K562 (cell line): Measurements from ENCODE around the gene ZNF780B. TPM values are rescaled to one million over a fixed set of nuclear protein-coding genes. Genes with fewer than 3 reads are reported as not detected.

ENCODE experiments used
- CBFA2T3 ChIP-seq: fragments of 450-650 bp; IDR thresholded peaks from 2 replicates; pipeline ENCODE4 v1.6.1; 2017
- DDX20 ChIP-seq: fragments of 450-650 bp; IDR thresholded peaks from 2 replicates; pipeline ENCODE4 v1.6.1; 2016; ENCODE audit warnings: missing genetic modification characterization, low read depth, mild to moderate bottlenecking, missing compliant biosample characterization, moderate library complexity
- GABPB2 ChIP-seq: fragments of 250-450 bp; sonication (Bioruptor Pico); conservative IDR thresholded peaks from 2 replicates; pipeline ENCODE4 v1.5.1; 2021; ENCODE audit warnings: mild to moderate bottlenecking
- HDAC3 ChIP-seq: fragments of 450-650 bp; IDR thresholded peaks from 2 replicates; pipeline ENCODE4 v1.6.1; 2018; ENCODE audit warnings: borderline replicate concordance, mild to moderate bottlenecking, moderate library complexity; ENCODE audit not compliant: partially characterized antibody
- HNRNPLL ChIP-seq: fragments of 200-400 bp; formaldehyde crosslinking; IDR thresholded peaks from 2 replicates; pipeline ENCODE4 v1.6.1; 2017; ENCODE audit warnings: low read length, low read depth, mild to moderate bottlenecking; ENCODE audit not compliant: poor library complexity, severe bottlenecking
- MAFG ChIP-seq: fragments of 450-650 bp; conservative IDR thresholded peaks from 2 replicates; pipeline ENCODE4 v1.6.1; 2016; ENCODE audit warnings: missing genetic modification characterization, missing compliant biosample characterization
- NCOA2 ChIP-seq, 2 experiments: fragments of 450-650 bp; IDR thresholded peaks; 2 replicates each; pipeline ENCODE4 v1.6.1; 2018; ENCODE audit warnings: mild to moderate bottlenecking in 2 of 2, moderate library complexity in 1 of 2; ENCODE audit not compliant: partially characterized antibody in 2 of 2
- NEUROD1 ChIP-seq: fragments of 150-350 bp; IDR thresholded peaks from 2 replicates; pipeline ENCODE4 v1.6.1; 2014; ENCODE audit warnings: borderline replicate concordance, low read length, low read depth; ENCODE audit not compliant: partially characterized antibody
- NFATC3 ChIP-seq: fragments of 450-650 bp; IDR thresholded peaks from 2 replicates; pipeline ENCODE4 v1.6.1; 2017; ENCODE audit warnings: mild to moderate bottlenecking
- POLR2G ChIP-seq: fragments of 200-400 bp; formaldehyde crosslinking; IDR thresholded peaks from 2 replicates; pipeline ENCODE4 v1.6.1; 2017; ENCODE audit warnings: low read depth, mild to moderate bottlenecking, antibody characterized with exemption, low read length, moderate library complexity
- RBM15 ChIP-seq: fragments of 200-400 bp; formaldehyde crosslinking; IDR thresholded peaks from 2 replicates; pipeline ENCODE4 v1.6.1; 2018; ENCODE audit warnings: mild to moderate bottlenecking, low read length, moderate library complexity; ENCODE audit not compliant: insufficient read depth
- SIX5 ChIP-seq, 2 experiments: IDR thresholded peaks; 2 replicates each; pipeline ENCODE4 v1.6.1; 2011; ENCODE audit warnings: low read length in 2 of 2, borderline replicate concordance in 1 of 2, low read depth in 1 of 2, mild to moderate bottlenecking in 1 of 2, moderate library complexity in 1 of 2; ENCODE audit not compliant: insufficient read depth in 1 of 2
- SMARCA4 ChIP-seq: fragments of 450-650 bp; IDR thresholded peaks from 2 replicates; pipeline ENCODE4 v1.6.1; 2016
- TBL1XR1 ChIP-seq, 2 experiments: IDR thresholded peaks; 2 replicates each; pipeline ENCODE4 v1.6.1; 2012; ENCODE audit warnings: improper control_type of control experiment in 2 of 2, low read length in 2 of 2, mild to moderate bottlenecking in 1 of 2
- ZNF133 ChIP-seq: fragments of 250-450 bp; sonication (Bioruptor Pico); IDR thresholded peaks from 2 replicates; pipeline ENCODE4 v1.4.0; 2020; ENCODE audit warnings: mild to moderate bottlenecking
- ZNF197 ChIP-seq: fragments of 200-800 bp; sonication (Bioruptor generic); IDR thresholded peaks from 2 replicates; pipeline ENCODE4 v1.6.1; 2016; ENCODE audit warnings: low read depth, missing genetic modification characterization, missing compliant biosample characterization
- ZNF507 ChIP-seq: conservative IDR thresholded peaks from 2 replicates; pipeline ENCODE4 v1.6.1; 2017; ENCODE audit warnings: missing genetic modification characterization, missing compliant biosample characterization
- ZNF518B ChIP-seq: fragments of 250-450 bp; sonication (Bioruptor Pico); IDR thresholded peaks from 2 replicates; pipeline ENCODE4 v1.5.0; 2021; ENCODE audit warnings: mild to moderate bottlenecking, moderate library complexity
- ZNF699 ChIP-seq: fragments of 250-450 bp; sonication (Bioruptor Pico); IDR thresholded peaks from 2 replicates; pipeline ENCODE4 v1.8.0; 2021; ENCODE audit warnings: mild to moderate bottlenecking, moderate library complexity; ENCODE audit not compliant: insufficient replicate concordance
- ZNF79 ChIP-seq: fragments of 250-450 bp; sonication (Bioruptor Pico); IDR thresholded peaks from 2 replicates; pipeline ENCODE4 v1.4.0; 2020; ENCODE audit warnings: low read depth, mild to moderate bottlenecking, moderate library complexity
- polyA plus RNA-seq, 8 experiments: library from polyadenylated mRNA; depleted of rRNA in 4 of 8; stranded (reverse) in 5 of 8; unstranded in 3 of 8; fragments of >200 nt; fragmentation: Nextera tagmentation in 2 of 8; fragmentation: Illumina TruSeq in 1 of 8; extraction: Ambion mirVana in 2 of 8; extraction: Trizol in 1 of 8; gene quantifications; 2 replicates each; pipeline versions ENCODE4 v1.2.1 to v1.2.3, GENCODE V29; 2011 to 2014; ENCODE audit warnings: inconsistent platforms in 1 of 8, missing spikeins in 1 of 8
- total RNA-seq, 7 experiments: library from RNA; depleted of rRNA in 6 of 7; stranded (reverse); fragments of >200 nt in 6 of 7; fragmentation: Illumina TruSeq in 2 of 7; extraction: Trizol in 2 of 7; gene quantifications; 2 replicates each; pipeline versions ENCODE4 v1.2.1 to v1.2.3, GENCODE V29; 2011 to 2021; ENCODE audit warnings: low replicate concordance in 1 of 7
- TF ChIP-seq, protein P1 (sequence below): fragments of 250-450 bp; sonication (Bioruptor Pico); IDR thresholded peaks from 2 replicates; pipeline ENCODE4 v1.8.0; 2021; ENCODE audit warnings: mild to moderate bottlenecking, moderate library complexity
- TF ChIP-seq, protein P2 (sequence below): fragments of 450-650 bp; IDR thresholded peaks from 2 replicates; pipeline ENCODE4 v1.6.1; 2017; ENCODE audit warnings: mild to moderate bottlenecking, moderate library complexity

Gene ZNF780B
- total and polyA plus RNA-seq, 9 of the 15 experiments (the other 6 are each of a cell fraction or from before 2014, with no cell fraction given), result 3.9 to 18.4 (median 8.8) TPM

DNA sequence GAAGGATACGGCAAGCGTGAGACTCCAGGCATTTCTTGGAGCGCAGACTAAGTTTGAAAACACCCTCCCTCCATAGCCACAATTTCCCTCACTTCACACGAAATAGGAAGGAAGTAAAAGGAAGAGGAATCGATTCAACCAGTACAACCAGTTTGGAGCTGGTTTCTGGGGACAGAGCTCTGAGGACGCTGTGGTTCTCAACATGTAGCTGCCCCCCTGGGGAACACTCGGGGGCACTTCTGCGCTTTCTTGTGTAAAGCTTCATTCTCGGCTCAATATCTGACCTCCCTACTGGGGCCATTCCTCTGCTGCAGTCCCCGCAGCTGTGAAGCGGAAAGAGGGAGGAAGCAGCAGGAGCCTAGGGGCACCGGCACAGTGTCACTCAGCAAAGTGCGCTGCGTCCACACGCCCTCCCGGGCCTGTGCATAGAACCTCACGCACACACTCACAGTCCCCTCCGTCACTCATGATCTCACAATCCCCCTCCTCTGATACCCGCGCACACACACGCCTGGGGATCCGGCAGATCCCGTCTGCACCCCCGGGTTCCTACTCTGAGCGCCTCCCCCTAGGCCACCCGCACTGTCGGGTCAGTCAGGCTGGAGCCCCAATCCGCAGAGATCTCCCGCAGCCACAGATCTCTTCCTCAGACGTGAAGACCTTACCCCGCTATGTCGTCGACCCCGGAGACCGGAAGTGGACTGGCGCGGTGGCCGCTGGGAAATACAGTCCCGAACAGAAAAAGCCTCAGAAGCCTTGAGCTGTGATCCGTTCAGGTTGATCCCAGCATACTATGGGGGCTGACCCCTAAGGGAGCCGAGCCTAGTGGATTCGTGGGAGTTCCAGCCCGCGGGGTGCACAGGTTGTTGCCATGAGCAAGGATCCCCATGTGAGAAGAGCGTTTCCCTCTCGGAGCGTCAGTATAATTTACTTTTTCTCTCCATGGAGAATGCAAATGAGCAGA, 34.5 kb upstream of the ZNF780B start, which contains the start of gene ZNF780A (continued):
- no peak for TF ChIP-seq ZNF79
- 0 out of 2 replicates have a peak, but pooled peaks have one; percentile 11 for TF ChIP-seq ZNF197 (CRISPR knock-in tag)
- no peak for TF ChIP-seq HDAC3
- TF ChIP-seq MAFG, result no peak
- no peak for TF ChIP-seq CBFA2T3
- TF ChIP-seq GABPB2 (CRISPR knock-in tag), result no peak
- TF ChIP-seq ZNF133 (CRISPR knock-in tag), result no peak
- no peak for TF ChIP-seq ZNF518B (CRISPR knock-in tag)
- no peak for TF ChIP-seq SMARCA4
- TF ChIP-seq ZNF507, result no peak
- TF ChIP-seq SIX5 (IDR thresholded peaks at IDR 0.05; ENCODE audit: borderline replicate concordance in 1 of 2, insufficient read depth in 1 of 2, low read depth in 1 of 2, low read length in 2 of 2), result 0 out of 4 replicates have a peak, but pooled peaks of 1 of the 2 experiments have one; percentile 7
- TF ChIP-seq TBL1XR1 (IDR thresholded peaks at IDR 0.05; ENCODE audit: low read length in 2 of 2), result no peak
- TF ChIP-seq RBM15, result no peak
- peak; percentile 92 for TF ChIP-seq POLR2G
- TF ChIP-seq NEUROD1, result no peak
- TF ChIP-seq DDX20 (tag), result no peak
- TF ChIP-seq NFATC3, result no peak
- TF ChIP-seq NCOA2 (IDR thresholded peaks at IDR 0.05; ENCODE audit: partially characterized antibody in 2 of 2), result no peak
- TF ChIP-seq HNRNPLL, result peak; percentile 82
- TF ChIP-seq, protein P1, sequence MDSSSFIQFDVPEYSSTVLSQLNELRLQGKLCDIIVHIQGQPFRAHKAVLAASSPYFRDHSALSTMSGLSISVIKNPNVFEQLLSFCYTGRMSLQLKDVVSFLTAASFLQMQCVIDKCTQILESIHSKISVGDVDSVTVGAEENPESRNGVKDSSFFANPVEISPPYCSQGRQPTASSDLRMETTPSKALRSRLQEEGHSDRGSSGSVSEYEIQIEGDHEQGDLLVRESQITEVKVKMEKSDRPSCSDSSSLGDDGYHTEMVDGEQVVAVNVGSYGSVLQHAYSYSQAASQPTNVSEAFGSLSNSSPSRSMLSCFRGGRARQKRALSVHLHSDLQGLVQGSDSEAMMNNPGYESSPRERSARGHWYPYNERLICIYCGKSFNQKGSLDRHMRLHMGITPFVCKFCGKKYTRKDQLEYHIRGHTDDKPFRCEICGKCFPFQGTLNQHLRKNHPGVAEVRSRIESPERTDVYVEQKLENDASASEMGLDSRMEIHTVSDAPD, result no peak
- TF ChIP-seq ZNF699, result no peak
- TF ChIP-seq, protein P2, sequence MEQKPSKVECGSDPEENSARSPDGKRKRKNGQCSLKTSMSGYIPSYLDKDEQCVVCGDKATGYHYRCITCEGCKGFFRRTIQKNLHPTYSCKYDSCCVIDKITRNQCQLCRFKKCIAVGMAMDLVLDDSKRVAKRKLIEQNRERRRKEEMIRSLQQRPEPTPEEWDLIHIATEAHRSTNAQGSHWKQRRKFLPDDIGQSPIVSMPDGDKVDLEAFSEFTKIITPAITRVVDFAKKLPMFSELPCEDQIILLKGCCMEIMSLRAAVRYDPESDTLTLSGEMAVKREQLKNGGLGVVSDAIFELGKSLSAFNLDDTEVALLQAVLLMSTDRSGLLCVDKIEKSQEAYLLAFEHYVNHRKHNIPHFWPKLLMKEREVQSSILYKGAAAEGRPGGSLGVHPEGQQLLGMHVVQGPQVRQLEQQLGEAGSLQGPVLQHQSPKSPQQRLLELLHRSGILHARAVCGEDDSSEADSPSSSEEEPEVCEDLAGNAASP, result no peak
